ENCODE results near the gene TERF2IP.
A peak's percentile ranks its signal among the peaks of the same experiment; 100 is the strongest.

TERF2IP gene

DNA sequence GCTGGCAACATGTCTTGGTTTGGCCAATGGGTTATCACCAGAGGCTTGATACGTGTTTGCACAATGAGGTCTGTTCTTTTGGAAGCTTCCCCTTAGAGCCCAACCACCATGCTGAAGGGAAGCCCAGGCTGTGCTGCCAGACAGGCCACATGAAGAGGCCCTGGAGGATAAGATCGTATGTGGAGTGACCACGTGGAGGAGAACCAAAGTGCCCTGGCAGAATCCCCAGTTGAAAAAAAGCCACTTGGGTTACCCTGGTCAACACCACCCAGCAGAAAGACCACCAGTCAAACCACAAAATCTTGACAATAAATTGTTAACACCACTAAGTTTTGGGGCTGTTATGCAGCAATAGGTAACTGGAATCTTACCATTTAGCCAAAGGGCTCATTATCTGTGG is 17.5 kb upstream of the TERF2IP start:
- in situ Hi-C loops (cut with MboI; ENCODE audit: low pct_unique_long_range_greater_than_20kb, low sequenced_read_pairs), result no loop called here
- DNase-seq, result no peak

DNA sequence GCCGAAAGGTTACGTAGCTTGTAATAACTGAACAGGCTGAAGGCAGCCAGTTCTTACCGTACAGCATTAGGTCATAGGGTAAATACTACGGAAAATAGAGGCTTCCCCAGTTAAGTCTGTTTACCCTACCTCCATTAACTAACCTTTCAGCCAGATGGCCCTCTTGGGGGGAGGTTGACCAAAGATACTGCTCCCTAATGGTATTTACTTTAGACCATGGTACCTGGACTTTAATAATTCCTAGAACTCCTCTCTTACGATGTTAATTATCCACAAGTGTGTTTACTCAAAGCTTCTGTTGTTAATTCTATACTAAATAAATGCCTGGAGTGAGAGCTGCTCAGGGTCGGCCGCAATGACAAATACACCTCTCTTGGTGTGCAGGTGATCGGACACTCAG is 14.7 kb upstream of the TERF2IP start:
- DNase-seq, result no peak
- in situ Hi-C loops (cut with MboI; ENCODE audit: low pct_unique_long_range_greater_than_20kb, low sequenced_read_pairs), result no loop called here

DNA sequence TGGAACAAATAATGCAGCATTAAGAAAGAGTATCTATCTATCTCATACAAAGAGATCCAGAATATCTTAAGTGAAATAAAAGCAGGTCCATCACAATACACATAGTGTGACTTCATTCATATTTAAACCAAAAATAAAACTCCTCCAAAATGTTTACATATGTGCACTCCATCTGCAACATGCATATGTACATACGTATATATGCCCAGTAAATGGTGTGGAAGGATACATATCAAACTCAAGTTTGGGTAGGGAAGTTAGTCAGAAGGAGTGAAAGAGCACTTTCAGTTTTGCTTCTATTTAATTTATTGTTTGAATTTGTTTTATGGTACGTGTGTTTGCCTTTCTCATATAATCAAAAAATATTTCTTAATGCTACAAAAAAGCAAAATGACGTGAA is 12.5 kb upstream of the TERF2IP start:
- DNase-seq, result no peak
- in situ Hi-C loops (cut with MboI; ENCODE audit: low pct_unique_long_range_greater_than_20kb, low sequenced_read_pairs), result no loop called here

DNA sequence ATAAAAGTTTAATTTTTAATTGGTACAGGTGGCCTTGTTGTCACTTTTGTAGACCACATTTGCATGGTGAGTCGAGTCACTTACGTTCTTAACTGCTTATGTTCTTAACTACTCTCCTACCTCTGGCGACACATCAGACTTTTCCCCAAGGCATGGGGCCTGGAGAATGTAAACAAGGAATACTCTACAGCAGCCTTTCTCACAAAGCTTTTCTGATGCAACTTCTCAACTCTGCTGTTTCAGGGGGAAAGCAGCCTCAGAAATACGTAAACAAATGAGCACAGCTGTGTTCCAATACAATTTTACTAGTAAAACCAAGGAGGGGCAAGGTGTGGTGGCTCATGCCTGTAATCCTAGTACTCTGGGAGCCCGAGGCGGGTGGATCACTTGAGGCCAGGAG is 7.0 kb upstream of the TERF2IP start:
- no peak for DNase-seq
- in situ Hi-C loops (cut with MboI; ENCODE audit: low pct_unique_long_range_greater_than_20kb, low sequenced_read_pairs), result no loop called here

DNA sequence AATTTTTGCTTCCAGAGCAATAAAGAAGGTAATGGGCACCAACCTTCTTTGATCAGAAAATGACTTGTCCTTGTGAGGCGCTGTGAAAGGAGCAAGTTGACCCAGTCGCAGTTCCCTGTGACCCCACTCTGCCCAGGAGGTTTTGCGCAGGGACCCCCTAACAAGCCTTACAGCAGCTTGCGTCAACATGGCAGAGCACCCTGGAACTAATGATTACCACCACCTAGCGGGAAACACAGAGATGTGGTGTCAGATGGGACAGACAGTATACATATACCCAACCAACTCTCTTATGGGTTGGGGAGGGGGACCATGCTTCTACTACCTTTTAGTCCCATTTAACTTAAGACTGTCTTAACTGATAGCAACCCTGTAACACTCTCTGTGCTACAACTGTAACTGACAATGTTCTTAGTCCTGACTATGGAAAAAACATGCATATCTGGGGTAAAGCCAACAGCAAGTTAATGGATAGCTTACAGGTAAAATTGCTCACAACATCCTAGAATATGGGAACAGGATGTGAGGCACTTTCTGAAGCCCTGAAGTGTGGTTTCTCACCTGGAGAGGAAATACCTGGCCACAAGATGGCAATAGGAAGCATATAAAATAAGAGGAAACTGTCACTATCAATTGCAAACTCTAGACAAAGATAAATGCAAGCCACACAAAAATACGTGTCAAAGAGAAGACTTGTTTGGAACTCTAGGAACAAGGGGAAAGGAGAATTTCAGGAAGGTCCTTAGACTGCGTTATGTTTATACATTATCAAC is 3.1 kb upstream of the TERF2IP start:
- in situ Hi-C loops (cut with MboI; ENCODE audit: low pct_unique_long_range_greater_than_20kb, low sequenced_read_pairs), result no loop called here
- no peak for DNase-seq

DNA sequence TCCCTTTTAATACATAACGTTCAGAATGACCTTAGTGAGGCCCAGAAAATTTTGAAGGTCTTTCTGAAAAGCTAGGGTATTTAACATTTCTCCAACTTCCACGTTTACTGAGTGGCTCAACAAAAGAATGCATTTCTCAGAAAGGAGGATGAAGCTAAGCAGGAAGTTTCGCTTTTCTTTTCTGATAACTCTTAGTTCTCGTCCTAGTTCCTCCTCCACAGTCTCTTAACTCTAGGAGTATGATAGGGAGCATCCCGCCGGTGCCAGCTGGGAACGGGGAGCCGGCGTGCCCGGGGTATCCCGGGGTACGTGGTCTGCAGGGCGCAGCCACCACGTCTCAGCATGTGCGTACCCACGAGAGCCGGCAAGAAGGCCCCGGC is 471 bp upstream of the TERF2IP start:
- in situ Hi-C loops (cut with MboI; ENCODE audit: low pct_unique_long_range_greater_than_20kb, low sequenced_read_pairs), result no loop called here
- no peak for DNase-seq

DNA sequence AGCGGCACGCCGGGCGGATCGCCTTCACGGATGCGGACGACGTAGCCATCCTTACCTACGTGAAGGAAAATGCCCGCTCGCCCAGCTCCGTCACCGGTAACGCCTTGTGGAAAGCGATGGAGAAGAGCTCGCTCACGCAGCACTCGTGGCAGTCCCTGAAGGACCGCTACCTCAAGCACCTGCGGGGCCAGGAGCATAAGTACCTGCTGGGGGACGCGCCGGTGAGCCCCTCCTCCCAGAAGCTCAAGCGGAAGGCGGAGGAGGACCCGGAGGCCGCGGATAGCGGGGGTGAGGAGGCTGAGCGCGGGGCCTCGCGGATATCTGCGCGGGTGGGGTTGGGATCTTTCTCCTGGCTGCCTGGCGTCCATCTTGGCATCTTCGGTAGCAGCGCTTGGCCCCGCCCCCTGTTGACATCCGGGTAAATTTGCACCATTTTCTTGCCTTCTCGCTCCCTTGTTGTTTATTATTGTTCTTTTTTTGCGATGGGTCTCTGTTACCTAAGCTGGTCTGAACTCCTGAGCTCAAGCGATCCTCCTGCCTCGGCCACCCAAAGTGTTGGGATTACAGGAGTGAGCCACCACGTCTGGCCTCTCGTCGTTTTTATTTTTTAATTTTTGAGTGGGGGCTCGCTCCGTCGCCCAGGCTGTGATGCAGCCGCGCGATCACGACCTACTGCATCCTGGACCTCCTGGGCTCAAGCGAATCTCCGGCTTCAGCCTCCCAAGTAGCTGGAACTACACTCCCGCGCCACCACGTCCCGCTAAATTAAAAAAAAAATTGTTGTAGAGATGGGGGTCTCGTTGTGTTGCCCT is 898 bp downstream of the TERF2IP start:
- in situ Hi-C loops (cut with MboI; ENCODE audit: low pct_unique_long_range_greater_than_20kb, low sequenced_read_pairs), result no loop called here
- peak; percentile 73 for DNase-seq

DNA sequence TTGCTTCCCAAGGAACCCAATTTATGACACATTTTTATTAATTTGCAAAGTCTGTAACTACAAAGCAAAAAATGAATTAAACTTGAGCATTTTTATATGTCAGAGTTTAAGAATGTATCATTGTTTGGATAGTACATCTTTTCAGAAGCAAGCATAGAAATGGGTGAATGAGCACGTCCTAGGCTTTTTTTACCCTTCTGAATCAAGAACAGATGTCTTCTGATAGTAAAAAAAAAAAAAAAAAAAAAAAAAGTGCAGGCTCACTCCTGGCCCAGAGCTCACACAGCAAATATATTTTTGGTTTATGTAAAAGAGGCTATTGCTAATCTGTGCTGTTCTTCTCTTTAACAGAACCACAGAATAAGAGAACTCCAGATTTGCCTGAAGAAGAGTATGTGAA is 6.3 kb downstream of the TERF2IP start:
- in situ Hi-C loops (cut with MboI; ENCODE audit: low pct_unique_long_range_greater_than_20kb, low sequenced_read_pairs), result no loop called here
- no peak for DNase-seq

DNA sequence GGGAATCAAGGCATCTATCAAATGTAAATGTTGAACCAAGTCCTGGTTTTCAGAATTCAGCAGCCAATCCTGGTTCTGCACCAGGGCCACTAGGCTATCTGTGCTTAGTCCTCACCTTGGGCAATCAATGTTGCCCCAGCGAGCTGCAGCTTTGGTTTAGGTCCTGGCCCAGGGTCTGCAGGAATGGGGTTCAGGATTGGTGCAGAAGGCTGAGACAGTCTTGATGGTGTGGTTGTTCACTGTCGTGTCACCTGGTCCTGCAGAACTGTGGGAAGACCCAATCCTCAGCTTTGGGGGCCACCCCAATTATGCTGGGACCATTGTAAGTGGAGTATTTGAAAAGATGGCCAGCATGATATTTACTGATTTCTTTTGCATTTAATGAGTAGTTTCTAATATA is 10.6 kb downstream of the TERF2IP start:
- in situ Hi-C loops (cut with MboI; ENCODE audit: low pct_unique_long_range_greater_than_20kb, low sequenced_read_pairs), result no loop called here
- DNase-seq, result no peak

DNA sequence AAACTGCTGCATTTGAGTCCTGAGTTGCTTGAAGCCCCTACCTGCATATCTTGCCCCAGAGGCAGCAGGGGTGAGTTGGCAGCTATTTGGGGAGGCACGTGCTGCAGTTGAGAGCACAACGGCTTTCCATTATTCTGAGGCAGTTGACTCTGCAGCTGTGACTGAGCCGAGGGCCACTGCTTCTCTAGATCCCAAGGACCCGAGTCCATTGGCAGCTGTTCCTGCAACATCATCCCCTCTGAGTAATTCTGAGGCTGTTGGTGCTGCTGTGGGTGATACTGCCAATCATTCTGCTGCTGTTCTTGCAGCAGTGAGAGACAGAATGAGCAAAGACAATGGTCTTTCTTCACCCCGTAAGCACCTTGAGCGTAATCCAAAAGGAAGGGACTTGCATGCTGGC is 12.7 kb downstream of the TERF2IP start:
- in situ Hi-C loops (cut with MboI; ENCODE audit: low pct_unique_long_range_greater_than_20kb, low sequenced_read_pairs), result no loop called here
- DNase-seq, result no peak

DNA sequence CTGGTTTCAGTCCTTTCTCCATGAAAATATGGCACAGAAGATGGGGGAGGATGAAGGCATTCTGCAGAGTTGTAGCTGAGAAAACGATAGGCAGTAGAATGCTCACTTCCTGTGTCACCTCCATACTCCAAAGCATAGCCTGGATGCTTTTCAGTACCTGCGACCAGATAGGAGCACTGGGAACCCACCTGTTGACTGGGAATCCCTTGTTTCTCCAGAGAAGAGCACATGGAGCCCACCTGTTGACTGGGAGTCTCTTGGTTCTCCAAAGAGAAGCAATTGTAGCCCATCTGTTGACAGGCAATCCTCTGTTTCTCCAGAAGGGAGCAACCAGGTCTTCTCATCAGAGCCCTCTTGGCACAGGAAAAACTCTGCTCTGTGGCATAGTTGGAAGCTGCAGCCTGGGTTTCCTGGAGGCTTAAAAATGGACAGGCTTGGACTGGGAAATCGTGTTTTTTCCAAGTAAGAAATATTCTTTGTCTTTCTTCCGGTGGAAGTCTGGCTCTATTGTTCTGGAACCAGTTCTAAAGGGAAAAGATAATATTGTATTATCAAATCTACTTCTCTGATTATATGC is 13.2 kb downstream of the TERF2IP start:
- in situ Hi-C loops (cut with MboI; ENCODE audit: low pct_unique_long_range_greater_than_20kb, low sequenced_read_pairs), result no loop called here
- no peak for DNase-seq

DNA sequence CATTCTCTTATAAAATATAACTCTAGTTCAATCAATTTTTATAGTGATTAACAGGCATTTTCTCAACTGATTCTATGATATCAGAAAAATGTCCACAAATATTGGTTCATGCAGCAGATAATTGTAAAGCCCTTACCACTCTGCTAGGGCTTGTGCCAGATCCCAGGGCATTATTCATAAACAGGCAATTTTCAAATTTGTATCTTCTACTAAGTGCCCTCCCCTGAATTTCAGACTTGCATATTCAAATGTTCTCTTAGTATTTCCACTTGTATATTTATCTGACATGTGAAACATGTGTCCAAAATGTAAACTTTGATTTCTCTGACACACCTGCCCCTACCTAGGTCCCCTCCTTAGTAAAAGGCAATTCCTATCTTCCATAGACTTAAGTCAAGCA is 19.9 kb downstream of the TERF2IP start:
- in situ Hi-C loops (cut with MboI; ENCODE audit: low pct_unique_long_range_greater_than_20kb, low sequenced_read_pairs), result no loop called here
- no peak for DNase-seq

DNA sequence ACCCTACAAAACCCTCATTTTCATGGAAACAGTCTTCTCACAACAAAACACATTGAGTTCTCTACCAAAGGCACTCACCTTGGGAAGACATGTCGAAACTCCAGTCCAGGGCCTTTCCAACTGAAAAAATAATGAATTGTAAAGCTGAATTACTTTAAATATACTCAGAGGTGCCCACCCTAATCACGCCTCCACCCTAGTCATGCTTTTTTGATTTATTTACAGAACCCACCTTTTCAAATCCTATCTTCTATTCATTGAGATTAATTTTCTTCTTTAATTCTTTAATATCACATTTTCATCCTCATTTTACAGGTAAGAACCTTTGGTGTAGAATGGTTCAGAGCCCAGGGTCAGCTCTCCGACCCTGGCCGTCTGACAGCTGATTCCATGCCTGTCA is 29.3 kb downstream of the TERF2IP start, which contains the start of gene CPHXL2:
Gene CPHXL2, minus strand, starts transcription at position 101 of the 400 bp plus-strand sequence. Its CDS starts 10 bp downstream, at position 91.
- in situ Hi-C loops (cut with MboI; ENCODE audit: low pct_unique_long_range_greater_than_20kb, low sequenced_read_pairs), result no loop called here
- DNase-seq, result no peak

DNA sequence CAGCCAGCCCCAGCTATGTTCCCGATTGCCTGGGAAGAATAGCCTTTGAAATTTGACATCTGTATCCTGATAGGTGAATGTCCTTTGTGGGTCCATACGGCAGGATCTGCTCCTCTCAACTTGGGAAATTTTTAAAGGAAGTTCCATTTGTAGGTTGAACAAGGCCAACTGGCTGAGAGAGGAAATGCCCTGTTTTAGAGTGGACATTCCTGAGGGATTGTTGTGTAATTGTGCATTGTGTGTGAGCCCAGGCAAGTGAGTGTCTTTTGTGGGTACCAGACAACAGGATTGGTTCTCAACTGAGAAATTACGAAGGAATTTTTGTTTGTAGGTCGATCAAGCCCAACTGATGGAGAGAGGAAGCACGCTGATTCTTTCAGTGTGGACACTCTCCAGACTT is 31.8 kb downstream of the TERF2IP start:
- in situ Hi-C loops (cut with MboI; ENCODE audit: low pct_unique_long_range_greater_than_20kb, low sequenced_read_pairs), result no loop called here
- no peak for DNase-seq

DNA sequence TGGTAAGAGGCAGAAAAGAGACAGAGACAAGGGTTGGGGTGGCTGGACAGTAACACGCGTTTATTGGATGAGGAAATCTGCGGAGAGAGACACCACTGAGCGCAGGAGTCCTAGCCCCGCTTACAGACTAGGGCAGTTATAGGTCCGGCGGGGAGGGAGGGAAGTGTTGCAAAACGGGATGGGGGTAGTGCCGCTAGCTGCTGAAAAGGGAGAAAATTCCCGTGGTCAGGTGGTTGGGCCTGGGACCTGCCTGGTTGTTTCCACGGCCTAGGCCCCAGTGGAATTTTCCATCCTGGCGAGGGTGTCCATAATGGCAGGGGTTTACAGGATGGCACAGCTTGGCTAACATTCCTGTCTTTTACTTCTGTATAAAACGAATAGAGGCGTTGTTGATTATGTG is 34.7 kb downstream of the TERF2IP start:
- DNase-seq, result no peak
- in situ Hi-C loops (cut with MboI; ENCODE audit: low pct_unique_long_range_greater_than_20kb, low sequenced_read_pairs), result no loop called here

DNA sequence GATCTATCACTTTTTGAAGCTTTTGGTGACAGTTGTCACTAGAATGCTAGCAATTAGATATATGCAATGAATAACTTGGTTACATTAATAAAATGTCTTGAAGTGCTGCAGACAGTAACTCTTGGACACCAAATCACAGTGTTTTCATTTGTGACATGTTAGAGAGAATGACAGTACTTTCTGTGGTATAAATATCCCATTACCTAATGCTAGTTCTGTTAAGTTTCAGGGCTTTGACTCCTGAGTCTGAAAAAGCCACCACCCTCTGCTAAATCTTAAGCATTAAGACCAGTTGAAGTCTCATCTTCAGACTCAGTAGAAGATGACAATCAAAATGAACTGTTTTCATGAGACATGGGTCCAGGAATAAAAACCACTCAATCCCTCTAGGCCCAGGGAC is 39.8 kb downstream of the TERF2IP start:
- in situ Hi-C loops (cut with MboI; ENCODE audit: low pct_unique_long_range_greater_than_20kb, low sequenced_read_pairs), result no loop called here
- no peak for DNase-seq

DNA sequence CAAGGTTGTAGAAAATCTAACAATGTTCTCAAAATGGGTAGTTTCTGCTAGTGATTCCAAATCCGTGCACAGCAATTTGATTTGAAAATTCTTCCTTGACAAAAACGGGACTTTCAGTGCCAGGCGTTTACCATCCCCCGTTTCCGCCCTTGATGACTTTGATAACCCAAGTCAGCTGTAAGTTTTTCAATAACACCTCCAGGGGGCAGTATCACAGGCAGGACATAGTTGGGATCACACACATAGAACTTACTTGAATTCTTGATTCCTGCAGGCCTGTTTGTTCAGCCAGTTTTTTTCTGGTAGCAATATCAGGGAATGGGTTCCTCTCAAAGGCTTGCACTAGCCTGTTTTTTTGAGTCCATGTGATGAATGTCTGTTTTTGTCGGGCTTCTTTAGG is 48.1 kb downstream of the TERF2IP start:
- in situ Hi-C loops (cut with MboI; ENCODE audit: low pct_unique_long_range_greater_than_20kb, low sequenced_read_pairs), result no loop called here

DNA sequence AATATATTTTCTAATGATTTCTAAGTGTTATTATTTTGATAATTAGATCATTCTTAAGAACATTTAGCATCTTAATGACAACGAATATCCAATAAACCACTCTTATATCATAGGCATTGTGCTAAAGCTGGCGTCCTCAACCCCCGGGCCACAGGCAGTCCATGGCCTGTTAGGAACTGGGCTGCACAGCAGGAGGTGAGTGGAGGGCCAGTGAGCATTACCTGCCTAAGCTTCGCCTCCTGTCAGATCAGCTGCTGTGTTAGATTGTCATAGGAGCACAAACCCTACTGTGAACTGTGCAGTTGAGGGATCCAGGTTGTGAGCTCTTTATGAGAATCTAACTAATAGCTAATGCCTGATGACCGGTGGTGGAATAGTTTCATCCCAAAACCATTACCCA is 50.0 kb downstream of the TERF2IP start:
- in situ Hi-C loops (cut with MboI; ENCODE audit: low pct_unique_long_range_greater_than_20kb, low sequenced_read_pairs), result no loop called here
- no peak for DNase-seq

More for the DNA sequence above, 48.1 kb downstream of the TERF2IP start:
- peak; percentile 5 for DNase-seq

DNA sequence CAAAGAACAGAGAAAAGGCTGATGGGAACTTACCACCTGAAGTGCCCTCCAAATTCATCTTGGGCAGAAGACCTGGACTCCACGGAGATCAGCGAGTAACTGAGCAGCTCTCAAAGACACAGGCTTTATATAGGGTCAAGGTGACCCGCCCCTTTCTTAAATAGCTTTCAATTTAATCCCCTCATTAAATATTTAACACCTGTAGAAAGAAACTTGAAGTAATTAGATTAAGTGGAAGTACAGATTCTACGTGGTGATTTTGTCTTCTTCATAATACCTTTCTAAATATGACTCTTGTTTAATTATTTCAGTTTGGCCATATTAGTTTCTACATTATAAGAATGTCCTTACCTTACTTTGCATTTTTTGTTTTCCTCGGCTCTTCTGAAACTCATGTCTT is 53.8 kb downstream of the TERF2IP start, which contains the start of gene DUXB:
Gene DUXB, minus strand, starts transcription at position 101 of the 400 bp plus-strand sequence. Its CDS starts 43 bp downstream, at position 58.
- no peak for DNase-seq
- in situ Hi-C loops (cut with MboI; ENCODE audit: low pct_unique_long_range_greater_than_20kb, low sequenced_read_pairs), result no loop called here

DNA sequence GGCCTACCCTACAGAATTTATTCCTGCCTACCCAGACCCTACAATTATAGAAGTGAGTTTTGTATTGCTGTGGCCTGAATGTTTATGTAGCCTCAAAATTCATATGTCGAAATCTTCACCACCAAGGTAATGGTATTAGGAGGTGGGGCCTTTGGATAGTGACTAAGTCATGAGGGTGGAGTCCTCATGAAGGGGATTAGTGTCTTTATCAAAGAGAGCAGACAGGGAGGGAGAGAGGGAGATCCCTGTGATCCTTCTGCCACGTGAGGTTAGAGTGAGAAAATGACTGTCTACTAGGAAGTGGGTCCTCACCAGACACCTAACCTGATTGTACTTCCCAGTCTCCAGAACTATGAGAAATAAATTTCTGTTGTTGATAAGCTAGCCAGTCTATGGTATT is 54.7 kb downstream of the TERF2IP start:
- DNase-seq, result no peak
- in situ Hi-C loops (cut with MboI; ENCODE audit: low pct_unique_long_range_greater_than_20kb, low sequenced_read_pairs), result no loop called here

Data from KBM-7 (cell line).